Activated T-helper 1 cell treated with anti-CD3 and anti-CD28 coated beads, Interleukin-12 subunit alpha, Interleukin-12 subunit beta, Interleukin-2, Interleukin-4 antibody, amounts not matched to agents 30 ng/mL and 10 ng/mL and 1 ng/mL, durations not matched to agents 14 hours and 24 hours and 36 hours (primary cell): Measurements from ENCODE around the gene PDXDC1. TPM values are rescaled to one million over a fixed set of nuclear protein-coding genes. Genes with fewer than 3 reads are reported as not detected.
A peak's percentile ranks its signal among the peaks of the same experiment; 100 is the strongest.
"Not testable (repeated sequence)": the region's sequence is repeated elsewhere in the genome, so short reads cannot be mapped to it uniquely, and the experiment has no call there.

Experiments used
- DNase-seq: peaks from one replicate; pipeline ENCODE4 v3.0.0; 2021; ENCODE audit warnings: low spot score
- H3K27ac Mint-ChIP-seq: one replicate; pipeline ENCODE4 v1.8.0; 2021; ENCODE audit warnings: mild to moderate bottlenecking, mixed read lengths
- H3K27me3 Mint-ChIP-seq: one replicate; pipeline ENCODE4 v1.8.0; 2022; ENCODE audit warnings: mild to moderate bottlenecking, moderate library complexity, mixed read lengths; ENCODE audit not compliant: insufficient read depth
- H3K36me3 Mint-ChIP-seq: one replicate; pipeline ENCODE4 v1.8.0; 2021; ENCODE audit warnings: low read depth, mixed read lengths
- H3K4me1 Mint-ChIP-seq: one replicate; pipeline ENCODE4 v1.8.0; 2021; ENCODE audit warnings: low read depth, mixed read lengths
- H3K4me3 Mint-ChIP-seq: one replicate; pipeline ENCODE4 v1.8.0; 2021; ENCODE audit warnings: mild to moderate bottlenecking, moderate library complexity, mixed read lengths
- H3K9me3 Mint-ChIP-seq: one replicate; pipeline ENCODE4 v1.8.0; 2021; ENCODE audit warnings: mixed read lengths
- intact Hi-C: fragments of 100-400 bp; cut with micrococcal nuclease; formaldehyde crosslinking; loops from one replicate; pipeline ENCODE4 v1.15.1; 2024
- total RNA-seq: library from RNA; stranded (reverse); gene quantifications from 2 replicates; pipeline ENCODE4 v1.2.3, GENCODE V29; 2022

Gene PDXDC1
- total RNA-seq, 1 donor from 2014 or later: 63.6 TPM

DNA sequence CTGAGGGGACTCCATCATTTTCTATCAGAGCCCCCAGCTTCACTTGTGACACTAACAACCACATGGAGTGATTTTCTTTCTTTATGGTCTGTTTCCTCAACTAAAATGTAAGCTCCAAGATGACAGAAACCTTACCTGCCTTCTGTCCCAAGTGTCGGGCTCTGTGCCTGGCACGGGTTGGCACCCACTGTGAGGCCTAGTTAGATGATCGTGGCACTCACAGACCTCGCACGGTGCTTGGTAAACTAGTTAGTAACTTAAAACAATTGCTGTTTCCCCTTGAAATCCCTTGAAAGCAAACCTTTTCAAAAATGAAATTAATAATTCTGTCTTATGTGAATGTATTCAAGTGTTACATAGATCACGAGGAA, 53.5 kb downstream of the PDXDC1 start:
- not testable (repeated sequence) for H3K9me3 Mint-ChIP-seq
- peaks cover 33% of the 10 kb centered on the region for H3K36me3 Mint-ChIP-seq

GRCh38 chr16:15028801-15029698, 54.2 kb downstream of the PDXDC1 start:
- H3K27me3 Mint-ChIP-seq, intact Hi-C loops, DNase-seq, H3K9me3 Mint-ChIP-seq, H3K4me3 Mint-ChIP-seq, H3K27ac Mint-ChIP-seq: not testable (repeated sequence)
- H3K36me3 Mint-ChIP-seq: peaks cover 39% of the 10 kb centered on the region
- H3K4me1 Mint-ChIP-seq: peaks cover 22% of the 10 kb centered on the region

More for the DNA sequence above, 53.5 kb downstream of the PDXDC1 start:
- peak overlapping the region; percentile 1 for H3K27ac Mint-ChIP-seq
- H3K4me1 Mint-ChIP-seq: peaks cover 22% of the 10 kb centered on the region
- H3K4me3 Mint-ChIP-seq, intact Hi-C loops, DNase-seq, H3K27me3 Mint-ChIP-seq: not testable (repeated sequence)

DNA sequence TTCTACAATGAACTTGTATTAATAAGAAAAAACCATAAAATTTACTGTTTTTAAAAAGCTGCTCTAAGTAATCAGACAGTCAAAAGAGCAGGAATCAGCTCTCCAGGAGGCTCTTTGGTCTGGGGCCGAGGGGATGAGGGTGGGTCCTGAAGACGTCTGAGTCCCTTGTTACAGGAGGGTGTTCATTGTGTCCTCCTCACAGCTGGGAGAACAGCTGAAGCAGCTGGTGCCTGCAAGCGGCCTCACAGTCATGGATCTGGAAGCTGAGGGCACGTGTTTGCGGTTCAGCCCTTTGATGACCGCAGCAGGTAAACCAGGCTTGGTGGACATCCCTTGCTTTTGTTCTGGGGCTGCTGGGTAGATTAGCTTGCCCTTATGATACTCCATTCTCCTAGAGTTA, 54.9 kb downstream of the PDXDC1 start:
- Mint-ChIP-seq H3K36me3 (peaks cover 40% of the 10 kb centered on the region), H3K4me1 (peaks cover 20% of the 10 kb centered on the region)
- H3K27me3 Mint-ChIP-seq, H3K4me3 Mint-ChIP-seq, H3K9me3 Mint-ChIP-seq, DNase-seq, intact Hi-C loops, H3K27ac Mint-ChIP-seq: not testable (repeated sequence)

GRCh38 chr16:15031179-15031578, 56.4 kb downstream of the PDXDC1 start:
- Mint-ChIP-seq H3K4me3 (no peak overlapping the region), H3K27me3 (no peaks in the 10 kb centered on the region), H3K36me3 (peaks cover 31% of the 10 kb centered on the region), H3K27ac (no peak overlapping the region), H3K4me1 (peaks cover 10% of the 10 kb centered on the region), H3K9me3 (no peaks in the 10 kb centered on the region)
- intact Hi-C loops: no loop called here
- DNase-seq: no peak

GRCh38 chr16:15031586-15031985, 56.8 kb downstream of the PDXDC1 start:
- no peak overlapping the region for H3K4me3 Mint-ChIP-seq
- intact Hi-C loops: no loop called here
- H3K27ac Mint-ChIP-seq: no peak overlapping the region
- H3K4me1 Mint-ChIP-seq: peaks cover 10% of the 10 kb centered on the region
- no peaks in the 10 kb centered on the region for H3K9me3 Mint-ChIP-seq
- H3K36me3 Mint-ChIP-seq: peaks cover 31% of the 10 kb centered on the region
- no peaks in the 10 kb centered on the region for H3K27me3 Mint-ChIP-seq
- DNase-seq: no peak

GRCh38 chr16:15032547-15033308, 57.9 kb downstream of the PDXDC1 start:
- no peaks in the 10 kb centered on the region for H3K27me3 Mint-ChIP-seq
- intact Hi-C loops: no loop called here
- no peaks in the 10 kb centered on the region for H3K9me3 Mint-ChIP-seq
- no peak for DNase-seq
- H3K4me1 Mint-ChIP-seq: peaks cover 10% of the 10 kb centered on the region
- no peak overlapping the region for H3K4me3 Mint-ChIP-seq
- no peak overlapping the region for H3K27ac Mint-ChIP-seq
- H3K36me3 Mint-ChIP-seq: peaks cover 36% of the 10 kb centered on the region

GRCh38 chr16:15033309-15033707, 58.5 kb downstream of the PDXDC1 start:
- Mint-ChIP-seq H3K27ac (no peak overlapping the region), H3K36me3 (peaks cover 41% of the 10 kb centered on the region), H3K4me3 (no peak overlapping the region), H3K4me1 (peaks cover 10% of the 10 kb centered on the region), H3K9me3 (no peaks in the 10 kb centered on the region), H3K27me3 (no peaks in the 10 kb centered on the region)
- intact Hi-C loops: no loop called here
- DNase-seq: no peak

DNA sequence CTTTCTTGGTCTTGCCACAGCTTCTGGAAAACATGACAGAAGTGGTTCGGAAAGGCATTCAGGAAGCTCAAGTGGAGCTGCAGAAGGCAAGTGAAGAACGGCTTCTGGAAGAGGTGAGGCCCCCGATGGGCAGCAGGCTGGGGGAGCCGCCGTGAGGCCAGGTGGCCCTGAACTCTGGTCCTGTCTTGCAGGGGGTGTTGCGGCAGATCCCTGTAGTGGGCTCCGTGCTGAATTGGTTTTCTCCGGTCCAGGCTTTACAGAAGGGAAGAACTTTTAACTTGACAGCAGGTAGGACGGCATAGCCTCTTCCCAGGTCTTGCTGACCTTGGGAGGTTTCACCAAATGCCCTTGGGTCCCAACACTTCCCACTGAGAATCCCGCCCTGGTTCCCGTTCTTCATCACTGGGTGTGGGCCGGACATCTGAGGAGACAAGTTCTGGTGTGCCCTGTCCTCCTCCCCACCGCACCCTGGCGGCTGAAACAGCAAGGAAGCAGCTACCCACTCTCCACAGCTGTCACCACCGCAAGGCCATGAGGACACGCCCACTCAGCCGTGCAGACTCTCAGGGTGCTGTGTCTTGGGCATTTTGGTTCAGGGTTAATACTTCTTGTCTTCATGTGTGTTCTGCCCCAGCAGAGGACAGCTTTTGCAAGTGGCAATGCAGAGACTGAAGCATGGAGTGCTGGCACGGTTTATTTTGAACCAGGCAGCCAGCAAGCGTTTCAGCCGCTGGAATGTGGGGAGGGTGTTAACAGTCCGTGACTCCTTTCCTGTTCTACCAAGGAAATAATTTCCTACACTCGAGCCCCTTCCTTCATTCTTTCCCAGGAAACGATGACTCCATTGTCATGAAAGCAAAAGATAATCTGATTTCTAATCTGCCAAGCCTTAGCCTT, 59.7 kb downstream of the PDXDC1 start:
- H3K27me3 Mint-ChIP-seq: no peaks in the 10 kb centered on the region
- H3K36me3 Mint-ChIP-seq: peaks cover 40% of the 10 kb centered on the region
- H3K9me3 Mint-ChIP-seq: no peaks in the 10 kb centered on the region
- no peak for DNase-seq
- intact Hi-C loops: no loop called here
- H3K27ac Mint-ChIP-seq: no peak overlapping the region
- H3K4me3 Mint-ChIP-seq: no peak overlapping the region
- H3K4me1 Mint-ChIP-seq: peaks cover 10% of the 10 kb centered on the region

GRCh38 chr16:15035163-15035729, 60.4 kb downstream of the PDXDC1 start:
- Mint-ChIP-seq H3K36me3 (peaks cover 46% of the 10 kb centered on the region), H3K4me3 (no peak overlapping the region), H3K9me3 (no peaks in the 10 kb centered on the region), H3K4me1 (peaks cover 10% of the 10 kb centered on the region), H3K27me3 (no peaks in the 10 kb centered on the region), H3K27ac (no peak overlapping the region)
- intact Hi-C loops: no loop called here
- no peak for DNase-seq

GRCh38 chr16:15037003-15037402, 62.2 kb downstream of the PDXDC1 start:
- DNase-seq: no peak
- Mint-ChIP-seq H3K27ac (no peak overlapping the region), H3K36me3 (peaks cover 38% of the 10 kb centered on the region), H3K9me3 (no peaks in the 10 kb centered on the region), H3K4me3 (no peak overlapping the region), H3K4me1 (no peaks in the 10 kb centered on the region), H3K27me3 (no peaks in the 10 kb centered on the region)
- intact Hi-C loops: no loop called here

DNA sequence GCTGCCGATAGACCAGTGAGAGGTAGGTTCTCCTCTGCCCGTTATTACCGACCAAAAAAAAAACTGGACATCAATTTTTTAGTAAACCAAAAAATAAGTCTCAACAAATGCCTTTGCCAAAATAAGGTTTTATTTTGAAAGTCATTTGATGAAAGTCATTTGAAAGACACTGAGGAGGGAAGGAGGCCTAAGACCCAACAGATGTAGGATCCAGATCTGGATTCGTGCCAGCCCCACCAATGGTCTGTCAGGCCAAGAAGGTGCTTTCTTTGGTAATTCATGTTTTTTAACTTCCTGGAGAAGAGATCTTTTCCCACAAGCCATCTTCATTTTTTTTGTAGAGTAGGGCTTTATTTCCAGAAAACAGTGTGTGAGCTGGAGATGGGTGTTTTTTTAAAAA, 62.9 kb downstream of the PDXDC1 start:
- Mint-ChIP-seq H3K4me3 (no peak overlapping the region), H3K27me3 (no peaks in the 10 kb centered on the region), H3K4me1 (no peaks in the 10 kb centered on the region), H3K9me3 (no peaks in the 10 kb centered on the region), H3K36me3 (peaks cover 33% of the 10 kb centered on the region), H3K27ac (no peak overlapping the region)
- DNase-seq: no peak
- intact Hi-C loops: no loop called here

- Mint-ChIP-seq H3K4me1 (no peaks in the 10 kb centered on the region), H3K27me3 (no peaks in the 10 kb centered on the region), H3K4me3 (no peak overlapping the region), H3K36me3 (peaks cover 27% of the 10 kb centered on the region), H3K9me3 (no peaks in the 10 kb centered on the region), H3K27ac (no peak overlapping the region)
- intact Hi-C loops: no loop called here
- no peak for DNase-seq
Observed at GRCh38 chr16:15038689-15039088, 63.9 kb downstream of the PDXDC1 start.
